Fibroblast of mammary gland (primary cell): ENCODE results near the gene GPC6.
"Not testable (repeated sequence)": the region's sequence is repeated elsewhere in the genome, so short reads cannot be mapped to it uniquely, and the experiment has no call there.

Source experiments
- DNase-seq: peaks from one replicate; pipeline ENCODE4 v3.0.0-alpha.2; 2010; ENCODE audit warnings: low read depth
- H3K4me3 ChIP-seq: 2 replicates; pipeline ENCODE4 v1.5.1; 2011; ENCODE audit warnings: low read depth, mild to moderate bottlenecking, low read length, moderate library complexity; ENCODE audit not compliant: control insufficient read depth
- TF ChIP-seq, protein P1 (sequence below): conservative IDR thresholded peaks from 2 replicates; pipeline ENCODE4 v1.5.1; 2011; ENCODE audit warnings: low read depth, low read length, inconsistent platforms; ENCODE audit not compliant: control insufficient read depth, insufficient read depth

Gene GPC6

DNA sequence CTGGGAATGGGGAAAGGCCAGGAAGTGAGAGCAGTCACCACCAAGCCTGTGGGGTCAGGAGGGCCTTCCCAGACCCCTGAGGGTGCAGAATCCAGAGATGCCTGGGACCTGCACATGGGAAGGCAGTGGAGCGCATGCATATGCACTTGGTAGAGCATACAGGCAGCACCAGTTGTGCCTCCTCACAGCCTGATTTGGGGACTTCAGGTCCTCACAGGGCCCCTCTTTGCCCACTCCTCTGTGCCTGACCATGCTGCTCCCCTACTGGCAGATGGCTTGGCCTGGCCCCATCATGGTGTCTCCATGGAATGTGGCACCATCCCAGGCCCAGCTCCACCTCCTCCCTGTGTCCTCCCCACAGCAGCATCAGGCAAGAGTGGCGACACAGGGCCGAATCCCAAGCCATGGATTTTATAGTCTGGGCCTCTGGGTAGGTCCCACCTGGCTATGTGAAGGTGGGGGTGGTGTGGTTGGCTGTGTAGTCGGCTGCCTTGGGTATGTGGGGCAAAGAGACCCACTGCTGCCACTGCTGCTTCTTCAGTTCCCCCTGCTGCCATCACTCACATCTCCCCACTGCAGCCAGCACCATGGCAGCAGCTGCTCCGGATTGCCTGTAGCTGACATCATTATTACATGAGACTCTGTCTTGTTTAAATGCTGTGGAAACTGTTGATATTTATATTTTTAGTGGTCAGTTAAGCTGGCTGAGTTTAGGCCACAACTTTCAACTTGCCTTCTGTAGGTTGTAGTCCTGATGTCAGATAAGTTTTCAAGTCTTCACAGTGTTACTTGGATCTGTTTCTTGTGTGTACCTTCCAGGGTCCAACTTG lies 247.0 kb downstream of the GPC6 start:
- no peak for DNase-seq
- H3K4me3 ChIP-seq: no peak overlapping the region
- TF ChIP-seq, protein P1, sequence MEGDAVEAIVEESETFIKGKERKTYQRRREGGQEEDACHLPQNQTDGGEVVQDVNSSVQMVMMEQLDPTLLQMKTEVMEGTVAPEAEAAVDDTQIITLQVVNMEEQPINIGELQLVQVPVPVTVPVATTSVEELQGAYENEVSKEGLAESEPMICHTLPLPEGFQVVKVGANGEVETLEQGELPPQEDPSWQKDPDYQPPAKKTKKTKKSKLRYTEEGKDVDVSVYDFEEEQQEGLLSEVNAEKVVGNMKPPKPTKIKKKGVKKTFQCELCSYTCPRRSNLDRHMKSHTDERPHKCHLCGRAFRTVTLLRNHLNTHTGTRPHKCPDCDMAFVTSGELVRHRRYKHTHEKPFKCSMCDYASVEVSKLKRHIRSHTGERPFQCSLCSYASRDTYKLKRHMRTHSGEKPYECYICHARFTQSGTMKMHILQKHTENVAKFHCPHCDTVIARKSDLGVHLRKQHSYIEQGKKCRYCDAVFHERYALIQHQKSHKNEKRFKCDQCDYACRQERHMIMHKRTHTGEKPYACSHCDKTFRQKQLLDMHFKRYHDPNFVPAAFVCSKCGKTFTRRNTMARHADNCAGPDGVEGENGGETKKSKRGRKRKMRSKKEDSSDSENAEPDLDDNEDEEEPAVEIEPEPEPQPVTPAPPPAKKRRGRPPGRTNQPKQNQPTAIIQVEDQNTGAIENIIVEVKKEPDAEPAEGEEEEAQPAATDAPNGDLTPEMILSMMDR: no peak

DNA sequence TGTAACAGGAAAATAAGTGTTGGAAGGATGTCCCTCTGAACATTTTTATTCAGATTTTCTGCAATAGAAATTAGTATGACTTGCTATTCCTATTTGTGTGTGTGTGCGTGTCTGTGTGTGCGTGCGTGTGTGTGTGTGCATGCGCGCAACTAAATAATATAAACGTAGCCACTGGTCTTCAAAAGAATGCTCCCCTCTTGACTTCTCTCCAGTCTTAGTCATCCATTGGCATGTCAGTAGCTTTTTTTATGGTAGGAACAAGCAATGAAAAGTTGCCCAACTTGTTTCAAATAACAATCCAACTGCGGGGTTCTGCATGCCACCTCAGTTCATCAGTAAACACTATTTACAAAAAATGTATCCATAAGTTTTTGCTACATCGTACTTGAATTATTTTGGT lies 249.6 kb downstream of the GPC6 start:
- H3K4me3 ChIP-seq: no peak overlapping the region
- peak; percentile 51 for DNase-seq
- TF ChIP-seq, protein P1: no peak

DNA sequence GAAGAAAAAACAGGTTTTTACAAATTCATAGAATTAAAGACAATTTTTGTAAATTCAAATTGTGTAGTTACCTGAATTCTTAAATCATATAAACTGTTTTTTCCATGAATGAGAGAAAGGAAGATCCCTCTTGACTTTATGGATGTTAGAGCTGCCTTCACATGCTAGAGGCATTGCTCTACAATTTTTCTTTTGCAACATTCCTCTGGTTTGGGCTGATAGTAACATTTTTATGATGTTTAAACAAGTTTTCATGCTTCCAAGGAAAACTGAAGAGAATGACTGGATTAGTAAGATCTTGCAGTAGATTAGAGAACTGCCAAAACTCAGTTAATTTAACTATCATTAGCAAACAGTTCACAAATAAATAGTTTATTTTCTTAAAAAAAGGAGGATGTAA lies 250.6 kb downstream of the GPC6 start:
- TF ChIP-seq, protein P1: no peak
- H3K4me3 ChIP-seq: no peak overlapping the region
- no peak for DNase-seq

DNA sequence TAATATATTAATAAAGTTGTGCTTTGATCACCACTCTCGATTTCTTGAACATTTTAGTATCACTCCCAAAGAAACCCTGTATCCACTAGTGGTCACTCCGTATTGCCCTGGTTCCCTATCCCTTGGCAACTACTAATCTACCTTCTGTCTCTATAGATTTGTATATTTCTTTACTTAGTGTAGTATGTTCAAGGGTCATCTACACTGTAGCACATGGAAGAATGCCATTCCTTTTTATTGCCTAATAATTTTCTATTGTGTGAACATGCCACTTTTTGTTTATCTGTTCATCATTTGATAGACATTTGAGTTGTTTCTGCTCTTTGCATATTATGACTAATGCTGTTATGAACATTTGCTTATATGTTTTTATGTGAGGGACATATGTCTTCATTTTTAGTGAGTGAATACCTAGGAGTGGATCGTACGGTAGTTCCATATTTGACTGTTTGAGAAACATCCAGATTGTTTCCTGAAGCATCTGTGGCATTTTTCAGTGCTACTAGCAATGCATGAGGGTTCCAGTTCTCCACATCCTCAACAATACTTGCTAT lies 254.0 kb downstream of the GPC6 start:
- no peak for DNase-seq
- TF ChIP-seq, protein P1: no peak
- no peak overlapping the region for H3K4me3 ChIP-seq

DNA sequence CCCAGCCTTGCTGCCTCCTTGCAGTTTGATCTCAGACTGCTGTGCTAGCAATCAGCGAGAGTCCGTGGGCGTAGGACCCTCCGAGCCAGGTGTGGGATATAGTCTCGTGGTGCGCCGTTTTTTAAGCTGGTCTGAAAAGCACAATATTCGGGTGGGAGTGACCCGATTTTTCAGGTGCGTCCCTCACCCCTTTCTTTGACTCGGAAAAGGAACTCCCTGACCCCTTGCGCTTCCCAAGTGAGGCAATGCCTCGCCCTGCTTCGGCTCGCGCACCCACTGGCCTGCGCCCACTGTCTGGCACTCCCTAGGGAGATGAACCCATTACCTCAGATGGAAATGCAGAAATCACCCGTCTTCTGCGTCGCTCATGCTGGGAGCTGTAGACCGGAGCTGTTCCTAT lies 269.5 kb downstream of the GPC6 start:
- not testable (repeated sequence) for DNase-seq

DNA sequence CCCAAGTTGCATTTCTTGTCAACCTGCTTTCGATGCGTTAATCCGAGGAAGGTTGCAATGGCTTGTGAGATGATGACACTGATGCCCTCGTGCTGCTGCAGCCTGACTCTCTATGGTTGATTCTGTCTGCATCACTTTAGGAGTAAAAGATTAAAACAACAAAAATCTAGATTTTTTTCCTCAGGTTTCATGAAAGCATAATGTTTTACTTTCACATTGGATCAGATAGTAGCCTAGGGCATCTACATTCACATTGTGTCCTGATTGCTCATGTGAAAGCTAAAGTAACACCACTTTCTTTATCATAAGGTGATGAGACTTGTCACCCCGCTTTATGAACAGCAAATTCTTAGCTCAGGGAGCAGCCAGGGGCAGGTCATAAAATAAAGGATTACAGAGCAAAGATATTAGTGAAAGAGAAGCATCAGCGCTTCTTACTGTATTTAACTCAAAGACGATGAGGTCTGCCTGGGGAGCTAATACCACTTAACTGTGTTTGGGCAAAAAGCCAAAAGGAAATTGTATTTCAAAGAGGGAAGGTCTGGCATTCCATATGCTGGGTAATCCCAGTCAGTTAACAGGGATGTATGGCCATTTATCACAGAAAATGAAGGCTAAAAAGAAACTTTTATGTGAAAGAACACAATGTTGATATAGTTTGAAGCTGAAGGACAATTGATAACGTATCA lies 270.5 kb downstream of the GPC6 start:
- H3K4me3 ChIP-seq: no peak overlapping the region
- DNase-seq: no peak
- TF ChIP-seq, protein P1: no peak

More for the DNA sequence above, 269.5 kb downstream of the GPC6 start:
- not testable (repeated sequence) for H3K4me3 ChIP-seq

DNA sequence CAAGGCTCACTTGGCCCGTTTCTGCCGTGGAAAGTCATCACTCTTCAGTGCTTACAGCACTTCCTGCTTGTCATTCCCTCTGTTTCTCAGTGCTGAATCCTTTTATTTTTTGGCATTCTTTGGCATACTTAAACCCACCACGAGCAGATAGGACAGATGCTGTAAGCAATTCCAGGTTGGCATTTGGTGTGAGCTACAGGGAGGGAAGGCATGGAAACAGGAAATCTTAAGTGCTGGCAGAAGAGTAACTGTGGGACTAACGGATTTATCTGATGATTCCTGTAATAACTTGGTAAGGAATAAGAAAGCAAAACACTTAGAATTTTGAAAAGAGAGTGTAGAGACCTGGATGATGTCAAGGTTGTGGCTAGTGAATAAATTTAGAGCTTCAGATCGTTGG lies 273.4 kb downstream of the GPC6 start:
- peak; percentile 8 for DNase-seq
- TF ChIP-seq, protein P1: no peak
- no peak overlapping the region for H3K4me3 ChIP-seq
